ENCODE data around the gene PCCA.
"Not testable (repeated sequence)": the region's sequence is repeated elsewhere in the genome, so short reads cannot be mapped to it uniquely, and the experiment has no call there.

- not testable (repeated sequence) for TF ChIP-seq CTCF (IDR thresholded peaks at IDR 0.05); JUND (IDR thresholded peaks at IDR 0.05); MAX (IDR thresholded peaks at IDR 0.05; ENCODE audit: low read depth); EP300 (IDR thresholded peaks at IDR 0.05; ENCODE audit: borderline replicate concordance in 1 of 2, low read depth in 1 of 2, low read length in 1 of 2)
These were observed 229.6 kb downstream of the PCCA start for GRCh38 chr13:100318473-100318872.
